Sigmoid colon (tissue), 4 donors: ENCODE data around the gene EPHA2.
"Not testable (repeated sequence)": the region's sequence is repeated elsewhere in the genome, so short reads cannot be mapped to it uniquely, and the experiment has no call there.

Experiments
- POLR2A ChIP-seq, 2 donors: fragments of 450-650 bp; IDR thresholded peaks; one replicate each; pipeline ENCODE4 v1.6.1; 2016; ENCODE audit warnings: antibody characterized with exemption in 2 of 2, mild to moderate bottlenecking in 2 of 2, moderate library complexity in 2 of 2
- POLR2AphosphoS5 ChIP-seq, 4 donors: sonication (generic); formaldehyde crosslinking; IDR thresholded peaks; one replicate each; pipeline ENCODE4 v1.6.1; 2017; ENCODE audit warnings: antibody characterized with exemption in 4 of 4
- TF ChIP-seq, protein P1 (sequence below), 4 experiments: fragments of 450-650 bp in 3 of 4; fragments of 200-600 bp in 1 of 4; IDR thresholded peaks; one replicate each; pipeline ENCODE4 v1.5.1; 2016 to 2019; ENCODE audit warnings: antibody characterized with exemption in 4 of 4, mild to moderate bottlenecking in 3 of 4, moderate library complexity in 2 of 4

DNA sequence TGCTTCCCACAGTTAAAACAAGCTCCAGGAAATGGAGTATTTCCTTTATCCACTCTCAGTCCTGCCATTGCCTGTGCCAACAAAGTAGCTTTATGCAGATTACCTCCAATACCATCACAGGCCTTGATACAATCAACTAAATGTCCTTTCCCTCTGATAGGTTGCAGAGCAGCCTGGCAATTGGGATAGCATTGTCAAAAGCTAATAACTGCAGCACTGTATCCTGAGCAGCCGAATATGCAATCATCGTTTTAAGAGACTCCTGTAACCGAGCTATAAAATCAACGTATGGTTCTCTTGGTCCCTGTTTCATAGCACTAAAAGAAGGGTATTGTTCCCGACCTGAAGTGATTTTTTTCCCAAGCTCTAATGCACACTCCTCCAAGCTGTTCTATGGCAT, 48.8 kb downstream of the EPHA2 start:
- TF ChIP-seq, protein P1, sequence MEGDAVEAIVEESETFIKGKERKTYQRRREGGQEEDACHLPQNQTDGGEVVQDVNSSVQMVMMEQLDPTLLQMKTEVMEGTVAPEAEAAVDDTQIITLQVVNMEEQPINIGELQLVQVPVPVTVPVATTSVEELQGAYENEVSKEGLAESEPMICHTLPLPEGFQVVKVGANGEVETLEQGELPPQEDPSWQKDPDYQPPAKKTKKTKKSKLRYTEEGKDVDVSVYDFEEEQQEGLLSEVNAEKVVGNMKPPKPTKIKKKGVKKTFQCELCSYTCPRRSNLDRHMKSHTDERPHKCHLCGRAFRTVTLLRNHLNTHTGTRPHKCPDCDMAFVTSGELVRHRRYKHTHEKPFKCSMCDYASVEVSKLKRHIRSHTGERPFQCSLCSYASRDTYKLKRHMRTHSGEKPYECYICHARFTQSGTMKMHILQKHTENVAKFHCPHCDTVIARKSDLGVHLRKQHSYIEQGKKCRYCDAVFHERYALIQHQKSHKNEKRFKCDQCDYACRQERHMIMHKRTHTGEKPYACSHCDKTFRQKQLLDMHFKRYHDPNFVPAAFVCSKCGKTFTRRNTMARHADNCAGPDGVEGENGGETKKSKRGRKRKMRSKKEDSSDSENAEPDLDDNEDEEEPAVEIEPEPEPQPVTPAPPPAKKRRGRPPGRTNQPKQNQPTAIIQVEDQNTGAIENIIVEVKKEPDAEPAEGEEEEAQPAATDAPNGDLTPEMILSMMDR (IDR thresholded peaks at IDR 0.05), result not testable (repeated sequence)
- not testable (repeated sequence) for TF ChIP-seq POLR2AphosphoS5, POLR2A (IDR thresholded peaks at IDR 0.05)
